Mononuclear cell (primary cell): Measurements from ENCODE around the gene ZBTB20. TPM values are rescaled to one million over a fixed set of nuclear protein-coding genes. Genes with fewer than 3 reads are reported as not detected.

ENCODE experiments used
- H3K27me3 ChIP-seq: 2 replicates; pipeline ENCODE4 v1.6.0; 2011; ENCODE audit warnings: low read length, control low read depth; ENCODE audit not compliant: insufficient read depth
- H3K4me1 ChIP-seq: 2 replicates; pipeline ENCODE4 v1.5.1; 2011; ENCODE audit warnings: mild to moderate bottlenecking, low read length, control low read depth; ENCODE audit not compliant: insufficient read depth
- H3K4me3 ChIP-seq: 2 replicates; pipeline ENCODE4 v1.5.1; 2011; ENCODE audit warnings: mild to moderate bottlenecking, low read length, moderate library complexity
- H3K9me3 ChIP-seq: 2 replicates; pipeline ENCODE4 v1.5.1; 2011; ENCODE audit warnings: low read depth, mild to moderate bottlenecking, control low read depth, low read length
- total RNA-seq: library from RNA; depleted of rRNA; stranded (reverse); fragments of >200 nt; gene quantifications from one replicate; pipeline ENCODE4 v1.2.3, GENCODE V29; 2012

ZBTB20 gene
- total RNA-seq, 1 donor = 38.2 TPM

- Histone ChIP-seq H3K27me3 (no peaks in the 10 kb centered on the region), H3K4me3 (no peak overlapping the region), H3K9me3 (no peaks in the 10 kb centered on the region), H3K4me1 (no peaks in the 10 kb centered on the region)
Measured at GRCh38 chr3:114967168-114967567, 179.9 kb downstream of the ZBTB20 start.

GRCh38 chr3:114962189-114962588 lies 184.9 kb downstream of the ZBTB20 start:
- Histone ChIP-seq H3K4me3 (no peak overlapping the region), H3K4me1 (no peaks in the 10 kb centered on the region), H3K27me3 (no peaks in the 10 kb centered on the region), H3K9me3 (no peaks in the 10 kb centered on the region)

- Histone ChIP-seq H3K4me3 (no peak overlapping the region), H3K9me3 (peaks cover 15% of the 10 kb centered on the region), H3K4me1 (no peaks in the 10 kb centered on the region), H3K27me3 (no peaks in the 10 kb centered on the region)
Measured at GRCh38 chr3:114958930-114959329, 188.2 kb downstream of the ZBTB20 start.

GRCh38 chr3:114953800-114954199 lies 193.3 kb downstream of the ZBTB20 start:
- Histone ChIP-seq H3K4me1 (no peaks in the 10 kb centered on the region), H3K9me3 (peaks cover 31% of the 10 kb centered on the region), H3K4me3 (no peak overlapping the region), H3K27me3 (no peaks in the 10 kb centered on the region)

GRCh38 chr3:114953215-114953799 lies 193.8 kb downstream of the ZBTB20 start:
- H3K27me3 ChIP-seq = no peaks in the 10 kb centered on the region
- peaks cover 31% of the 10 kb centered on the region for H3K9me3 ChIP-seq
- no peaks in the 10 kb centered on the region for H3K4me1 ChIP-seq
- no peak overlapping the region for H3K4me3 ChIP-seq

GRCh38 chr3:114942773-114943172 lies 204.3 kb downstream of the ZBTB20 start:
- Histone ChIP-seq H3K4me3 (no peak overlapping the region), H3K27me3 (no peaks in the 10 kb centered on the region), H3K4me1 (no peaks in the 10 kb centered on the region), H3K9me3 (no peaks in the 10 kb centered on the region)

GRCh38 chr3:114941626-114942309 lies 205.3 kb downstream of the ZBTB20 start:
- Histone ChIP-seq H3K9me3 (no peaks in the 10 kb centered on the region), H3K27me3 (no peaks in the 10 kb centered on the region), H3K4me3 (no peak overlapping the region), H3K4me1 (no peaks in the 10 kb centered on the region)

GRCh38 chr3:114939920-114940319 lies 207.2 kb downstream of the ZBTB20 start:
- no peaks in the 10 kb centered on the region for H3K4me1 ChIP-seq
- H3K27me3 ChIP-seq = no peaks in the 10 kb centered on the region
- no peaks in the 10 kb centered on the region for H3K9me3 ChIP-seq
- no peak overlapping the region for H3K4me3 ChIP-seq

GRCh38 chr3:114933407-114933806 lies 213.7 kb downstream of the ZBTB20 start:
- Histone ChIP-seq H3K9me3 (no peaks in the 10 kb centered on the region), H3K27me3 (no peaks in the 10 kb centered on the region), H3K4me1 (no peaks in the 10 kb centered on the region), H3K4me3 (no peak overlapping the region)

GRCh38 chr3:114929971-114930732 lies 216.9 kb downstream of the ZBTB20 start:
- Histone ChIP-seq H3K4me1 (no peaks in the 10 kb centered on the region), H3K4me3 (no peak overlapping the region), H3K27me3 (no peaks in the 10 kb centered on the region), H3K9me3 (no peaks in the 10 kb centered on the region)

- H3K4me3 ChIP-seq = no peak overlapping the region
- no peaks in the 10 kb centered on the region for H3K4me1 ChIP-seq
- H3K27me3 ChIP-seq = no peaks in the 10 kb centered on the region
- H3K9me3 ChIP-seq = no peaks in the 10 kb centered on the region
Measured at GRCh38 chr3:114928989-114929640, 218.0 kb downstream of the ZBTB20 start.

GRCh38 chr3:114904633-114905032 lies 242.5 kb downstream of the ZBTB20 start:
- H3K9me3 ChIP-seq = no peaks in the 10 kb centered on the region
- H3K4me1 ChIP-seq = no peaks in the 10 kb centered on the region
- no peak overlapping the region for H3K4me3 ChIP-seq
- no peaks in the 10 kb centered on the region for H3K27me3 ChIP-seq

GRCh38 chr3:114903213-114903612 lies 243.9 kb downstream of the ZBTB20 start:
- Histone ChIP-seq H3K4me3 (no peak overlapping the region), H3K27me3 (no peaks in the 10 kb centered on the region), H3K4me1 (no peaks in the 10 kb centered on the region)

GRCh38 chr3:114902691-114903101 lies 244.4 kb downstream of the ZBTB20 start:
- Histone ChIP-seq H3K4me1 (no peaks in the 10 kb centered on the region), H3K9me3 (no peaks in the 10 kb centered on the region), H3K4me3 (no peak overlapping the region), H3K27me3 (no peaks in the 10 kb centered on the region)

More at GRCh38 chr3:114903213-114903612, 243.9 kb downstream of the ZBTB20 start:
- H3K9me3 ChIP-seq = no peaks in the 10 kb centered on the region

GRCh38 chr3:114900908-114901307 lies 246.2 kb downstream of the ZBTB20 start:
- Histone ChIP-seq H3K27me3 (no peaks in the 10 kb centered on the region), H3K4me3 (no peak overlapping the region), H3K4me1 (no peaks in the 10 kb centered on the region), H3K9me3 (no peaks in the 10 kb centered on the region)
